ENCODE measurements around the gene PRLR. TPM values are rescaled to one million over a fixed set of nuclear protein-coding genes. Genes with fewer than 3 reads are reported as not detected.

PRLR gene
- total RNA-seq, 2 donors from 2014 or later = 4.1 to 6.5 TPM

GRCh38 chr5:35010676-35011075 lies 219.6 kb downstream of the PRLR start:
- Histone ChIP-seq H3K9ac (ENCODE audit: extremely low read depth, low read length, poor library complexity, severe bottlenecking) (no peak overlapping the region), H3K4me3 (ENCODE audit: low read length) (no peak overlapping the region), H3K27me3 (ENCODE audit: control insufficient read depth, insufficient read depth, low read length, poor library complexity, severe bottlenecking) (no peaks in the 10 kb centered on the region), H3K9me3 (ENCODE audit: control insufficient read depth, low read length) (peaks cover 16% of the 10 kb centered on the region), H3K27ac (ENCODE audit: low read depth, low read length) (no peak overlapping the region), H3K4me1 (ENCODE audit: control insufficient read depth, insufficient read depth, low read length) (peaks cover 2% of the 10 kb centered on the region), H3K36me3 (ENCODE audit: control insufficient read depth, insufficient read depth, low read length) (no peaks in the 10 kb centered on the region)
- no peaks in the 10 kb centered on the region for H3K36me3 Mint-ChIP-seq (ENCODE audit: low read depth)
- peaks cover 11% of the 10 kb centered on the region for H3K4me1 Mint-ChIP-seq
- peaks cover 2% of the 10 kb centered on the region for H3K27me3 Mint-ChIP-seq (ENCODE audit: insufficient read depth)
- TF ChIP-seq CTCF (conservative IDR thresholded peaks at IDR 0.05) = no peak
- H3K27ac Mint-ChIP-seq = no peak overlapping the region
- H3K9me3 Mint-ChIP-seq = peaks cover 3% of the 10 kb centered on the region
- no peak for DNase-seq
- no peak overlapping the region for H3K4me3 Mint-ChIP-seq

- peaks cover 2% of the 10 kb centered on the region for H3K4me1 ChIP-seq (ENCODE audit: control insufficient read depth, insufficient read depth, low read length)
- H3K4me3 ChIP-seq (ENCODE audit: low read length) = no peak overlapping the region
- Mint-ChIP-seq H3K4me3 (no peak overlapping the region), H3K27ac (peak overlapping the region; percentile 4), H3K27me3 (ENCODE audit: insufficient read depth) (peaks cover 2% of the 10 kb centered on the region), H3K36me3 (ENCODE audit: low read depth) (no peaks in the 10 kb centered on the region), H3K4me1 (peaks cover 11% of the 10 kb centered on the region), H3K9me3 (peaks cover 3% of the 10 kb centered on the region)
- no peaks in the 10 kb centered on the region for H3K27me3 ChIP-seq (ENCODE audit: control insufficient read depth, insufficient read depth, low read length, poor library complexity, severe bottlenecking)
- no peaks in the 10 kb centered on the region for H3K36me3 ChIP-seq (ENCODE audit: control insufficient read depth, insufficient read depth, low read length)
- no peak for TF ChIP-seq CTCF (conservative IDR thresholded peaks at IDR 0.05)
- DNase-seq = no peak
- H3K27ac ChIP-seq (ENCODE audit: low read depth, low read length) = no peak overlapping the region
- no peak overlapping the region for H3K9ac ChIP-seq (ENCODE audit: extremely low read depth, low read length, poor library complexity, severe bottlenecking)
- peaks cover 16% of the 10 kb centered on the region for H3K9me3 ChIP-seq (ENCODE audit: control insufficient read depth, low read length)
- 76 to 79% methylated on average over 3 of the region's 3 CpGs for WGBS, 2 experiments (ENCODE audit: insufficient coverage in 1 of 2, insufficient read length in 1 of 2)
Measured at GRCh38 chr5:35009657-35010056, 220.6 kb downstream of the PRLR start.

GRCh38 chr5:35009019-35009418 lies 221.3 kb downstream of the PRLR start:
- Histone ChIP-seq H3K4me3 (ENCODE audit: low read length) (no peak overlapping the region), H3K27me3 (ENCODE audit: control insufficient read depth, insufficient read depth, low read length, poor library complexity, severe bottlenecking) (no peaks in the 10 kb centered on the region), H3K36me3 (ENCODE audit: control insufficient read depth, insufficient read depth, low read length) (no peaks in the 10 kb centered on the region), H3K9me3 (ENCODE audit: control insufficient read depth, low read length) (peaks cover 16% of the 10 kb centered on the region), H3K27ac (ENCODE audit: low read depth, low read length) (no peak overlapping the region), H3K9ac (ENCODE audit: extremely low read depth, low read length, poor library complexity, severe bottlenecking) (no peak overlapping the region), H3K4me1 (ENCODE audit: control insufficient read depth, insufficient read depth, low read length) (peaks cover 2% of the 10 kb centered on the region)
- Mint-ChIP-seq H3K4me3 (no peak overlapping the region), H3K36me3 (ENCODE audit: low read depth) (no peaks in the 10 kb centered on the region), H3K27me3 (ENCODE audit: insufficient read depth) (peaks cover 5% of the 10 kb centered on the region), H3K27ac (peak overlapping the region; percentile 3), H3K4me1 (peaks cover 11% of the 10 kb centered on the region), H3K9me3 (peaks cover 3% of the 10 kb centered on the region)
- 50 to 59% methylated on average over 2 of the region's 2 CpGs for WGBS, 2 experiments (ENCODE audit: insufficient coverage in 1 of 2, insufficient read length in 1 of 2)
- TF ChIP-seq CTCF (conservative IDR thresholded peaks at IDR 0.05) = no peak
- peak; percentile 54 for DNase-seq

All from endodermal cell (in vitro differentiated cells).